ENCODE measurements around the gene EFCAB5.
A peak's percentile ranks its signal among the peaks of the same experiment; 100 is the strongest.
"Not testable (repeated sequence)": the region's sequence is repeated elsewhere in the genome, so short reads cannot be mapped to it uniquely, and the experiment has no call there.

Gene EFCAB5

DNA sequence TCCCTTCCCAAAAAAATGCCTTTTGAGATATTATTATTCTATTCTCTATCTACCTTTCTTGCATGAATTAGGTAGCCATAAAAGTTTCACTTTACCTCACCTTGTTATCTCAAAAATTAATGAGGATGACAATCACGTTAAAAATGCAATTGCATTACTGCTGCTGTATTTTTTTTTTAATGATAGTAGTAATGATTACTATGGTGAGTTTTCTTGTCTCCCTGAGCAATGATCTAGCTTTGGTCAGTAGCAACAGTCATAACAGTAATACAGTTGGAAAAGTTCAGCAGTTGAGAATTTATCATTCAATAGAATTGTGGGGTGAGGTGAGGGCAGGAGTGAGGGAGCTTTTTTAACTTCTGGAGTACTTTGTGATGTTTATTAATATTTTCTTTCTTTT, at the start of gene EFCAB5:
EFCAB5 (plus strand) TSS at position 301 of the 400 bp plus-strand sequence. CDS start 163 bp downstream, outside the sequence.
- no peak for DNase-seq

DNA sequence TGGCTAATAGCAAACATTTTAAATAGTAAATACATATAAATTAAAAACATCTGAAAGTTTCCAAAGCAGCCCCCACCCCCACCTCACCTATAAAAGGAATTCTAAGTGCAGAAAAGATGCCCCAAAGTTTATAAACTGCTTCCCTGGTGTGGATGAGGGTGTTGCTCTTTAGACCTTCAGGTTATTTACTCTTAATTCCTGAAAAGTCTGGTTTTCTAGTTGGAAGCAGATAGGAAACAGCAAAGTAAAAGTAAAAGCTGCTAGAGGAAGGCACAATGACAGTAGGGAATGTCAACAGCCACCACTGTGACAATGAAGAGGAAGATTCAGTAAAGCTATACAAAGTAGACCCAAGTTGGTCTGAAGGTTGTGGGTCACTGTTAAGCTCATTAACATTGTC, 49.2 kb upstream of the EFCAB5 start:
- no peak for DNase-seq

DNA sequence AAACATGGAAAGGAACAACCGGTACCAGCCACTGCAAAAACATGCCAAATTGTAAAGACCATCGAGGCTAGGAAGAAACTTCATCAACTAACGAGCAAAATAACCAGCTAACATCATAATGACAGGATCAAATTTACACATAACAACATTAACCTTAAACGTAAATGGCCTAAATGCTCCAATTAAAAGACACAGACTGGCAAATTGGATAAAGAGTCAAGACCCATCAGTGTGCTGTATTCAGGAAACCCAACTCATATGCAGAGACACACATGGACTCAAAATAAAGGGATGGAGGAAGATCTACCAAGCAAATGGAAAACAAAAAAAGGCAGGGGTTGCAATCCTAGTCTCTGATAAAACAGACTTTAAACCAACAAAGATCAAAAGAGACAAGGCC, 44.3 kb upstream of the EFCAB5 start:
- not testable (repeated sequence) for DNase-seq

DNA sequence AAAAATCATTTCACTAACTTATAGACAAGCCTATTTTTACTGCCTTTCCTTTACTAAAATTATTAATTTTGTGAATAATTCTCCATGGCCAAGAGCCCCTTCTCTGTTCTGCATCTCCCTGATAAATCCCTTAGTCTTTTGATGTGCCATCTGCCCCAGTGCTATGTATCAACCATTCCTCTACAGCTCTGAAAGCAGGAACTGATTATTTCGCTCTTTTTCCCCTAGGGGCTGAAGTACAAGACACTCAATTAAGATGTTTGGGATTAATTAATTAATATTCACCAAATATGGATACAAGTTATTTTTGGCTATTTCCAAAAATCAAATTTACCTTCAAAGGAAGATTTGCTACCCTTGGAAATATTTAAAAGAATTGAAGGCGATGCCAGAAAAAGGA, 38.0 kb upstream of the EFCAB5 start:
- DNase-seq, result no peak

GRCh38 chr17:29905086-29905878, 36.2 kb upstream of the EFCAB5 start:
- no peak for DNase-seq

DNA sequence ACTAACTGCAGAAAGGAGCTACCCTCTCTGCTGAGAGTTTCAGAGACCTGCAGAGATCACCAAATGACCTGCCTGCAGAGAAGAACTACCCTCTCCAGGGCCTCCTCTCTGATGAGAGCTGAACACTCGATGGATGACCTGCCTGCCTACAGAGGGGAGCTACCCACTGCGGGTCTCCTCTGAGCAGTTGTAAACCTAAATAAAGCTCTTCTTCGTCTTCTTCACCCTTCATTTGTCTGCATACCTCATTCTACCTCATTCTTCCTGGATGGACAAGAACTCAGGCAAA, 35.6 kb upstream of the EFCAB5 start:
- DNase-seq, result no peak

DNA sequence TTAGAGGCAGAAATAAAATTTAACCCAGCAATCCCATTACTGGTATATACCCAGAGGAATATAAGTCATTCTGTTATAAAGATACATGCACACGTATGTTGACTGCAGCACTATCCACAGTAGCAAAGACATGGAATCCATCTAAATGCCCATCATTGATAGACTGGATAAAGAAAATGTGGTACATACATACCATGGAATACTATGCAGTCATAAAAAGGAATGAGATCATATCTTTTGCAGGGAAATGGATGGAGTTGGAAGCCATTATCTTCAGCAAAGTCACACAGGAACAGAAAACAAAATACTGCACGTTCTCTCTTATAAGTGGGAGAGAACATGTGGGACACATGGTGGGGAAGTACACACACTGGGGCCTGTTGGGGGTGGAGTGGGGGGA, 34.5 kb upstream of the EFCAB5 start:
- no peak for DNase-seq

- DNase-seq, result no peak
Measured at GRCh38 chr17:29909236-29910003, 32.0 kb upstream of the EFCAB5 start.

DNA sequence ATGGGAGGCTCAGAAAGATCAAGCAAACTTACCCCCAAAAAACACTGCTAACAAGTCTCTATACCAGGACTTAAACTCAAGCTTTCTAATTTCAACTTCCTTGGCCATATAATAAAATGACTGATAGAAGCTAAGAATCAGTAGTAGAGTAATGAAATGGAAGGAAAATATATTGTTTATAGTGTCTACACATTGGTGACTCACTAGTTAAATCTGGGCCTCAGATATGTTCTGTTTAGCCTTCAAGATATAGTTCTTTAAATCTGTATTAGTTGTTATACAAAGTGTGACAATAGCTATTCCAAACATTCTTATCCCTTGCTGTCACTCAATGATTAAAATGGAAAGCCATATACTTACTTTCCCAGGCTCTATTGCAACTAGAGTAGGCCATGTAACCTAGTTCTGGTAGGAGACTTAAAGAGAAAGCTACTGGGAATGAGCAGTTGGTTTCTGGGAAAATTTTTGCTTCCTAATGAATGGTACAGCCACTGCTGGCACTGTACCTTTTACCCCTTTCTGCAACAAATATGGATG, 29.7 kb upstream of the EFCAB5 start:
- DNase-seq, result no peak

DNA sequence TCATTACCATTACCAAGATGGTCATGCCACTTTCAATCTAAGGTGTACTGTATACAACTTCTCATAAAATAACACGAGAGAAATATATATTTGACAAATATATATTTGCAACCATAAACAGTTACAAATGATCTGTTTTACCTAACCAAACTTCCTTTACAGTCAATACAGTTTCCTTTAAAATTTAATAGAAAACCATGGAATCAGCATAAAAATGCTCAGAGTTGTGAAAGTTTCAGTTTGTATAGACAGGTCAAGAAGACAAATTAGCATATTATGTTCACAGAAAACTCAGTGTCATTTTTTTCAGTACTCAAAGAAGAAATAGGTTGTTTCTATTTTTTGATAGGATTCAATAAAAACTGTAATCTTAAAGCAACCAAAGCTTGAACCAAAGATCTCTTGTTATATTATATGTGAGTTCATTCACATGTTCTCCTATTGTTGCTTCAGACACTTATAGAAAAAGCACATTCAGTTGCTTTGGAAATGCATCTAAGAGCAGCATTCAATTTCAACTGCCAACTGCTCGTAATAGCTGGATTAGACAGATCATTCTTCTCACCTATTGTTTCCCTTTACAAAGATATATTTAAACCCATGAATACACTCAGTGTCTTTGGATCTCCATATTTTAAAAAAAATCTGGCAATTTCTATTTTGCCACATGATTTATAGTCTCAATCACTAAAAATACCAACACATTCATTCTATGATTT, 26.5 kb upstream of the EFCAB5 start:
- DNase-seq, result no peak

GRCh38 chr17:29918016-29918415, 23.4 kb upstream of the EFCAB5 start:
- no peak for DNase-seq

DNA sequence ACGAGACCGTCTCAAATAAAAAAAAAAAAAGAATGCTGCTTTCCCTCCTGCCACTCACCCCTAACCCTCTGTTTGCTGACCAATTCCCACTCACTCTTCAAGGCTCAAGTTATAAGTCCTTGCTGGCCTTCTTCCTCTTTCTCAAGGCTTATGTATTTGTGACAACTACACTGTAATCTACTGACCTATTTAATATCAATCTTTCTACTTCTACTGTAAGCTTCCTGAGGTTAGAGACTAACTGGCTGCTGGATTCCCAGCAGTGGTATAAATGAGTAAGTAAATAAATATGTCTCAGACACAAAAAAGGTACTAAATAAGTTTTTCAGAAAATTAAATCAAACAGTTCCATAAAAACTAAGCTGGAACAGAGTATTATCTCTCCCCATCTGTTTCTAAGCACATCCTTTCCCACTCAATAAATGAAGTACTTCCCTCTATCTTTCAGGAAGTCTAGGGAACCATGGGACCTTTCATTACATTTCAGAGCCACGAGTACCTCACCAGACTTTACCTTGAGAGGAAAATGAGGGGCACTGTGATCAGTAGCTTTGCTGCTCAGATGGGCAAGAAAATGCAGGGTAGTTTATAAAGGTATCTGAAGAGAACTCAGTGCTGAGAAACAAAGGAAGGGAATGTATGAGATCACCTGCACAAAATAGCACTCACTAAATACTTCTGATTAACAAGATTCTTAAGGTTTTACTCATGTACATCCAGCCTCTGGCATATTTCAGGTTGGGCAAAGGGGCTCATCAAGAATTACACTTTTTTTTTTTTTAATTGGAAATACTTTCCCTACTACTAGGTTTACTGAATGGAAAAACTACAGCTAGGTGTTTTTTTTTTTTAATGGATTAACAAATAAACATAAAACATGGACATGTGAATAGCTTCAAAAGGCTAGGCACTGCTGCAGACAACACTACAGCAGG, 22.2 kb upstream of the EFCAB5 start:
- DNase-seq, result no peak

DNA sequence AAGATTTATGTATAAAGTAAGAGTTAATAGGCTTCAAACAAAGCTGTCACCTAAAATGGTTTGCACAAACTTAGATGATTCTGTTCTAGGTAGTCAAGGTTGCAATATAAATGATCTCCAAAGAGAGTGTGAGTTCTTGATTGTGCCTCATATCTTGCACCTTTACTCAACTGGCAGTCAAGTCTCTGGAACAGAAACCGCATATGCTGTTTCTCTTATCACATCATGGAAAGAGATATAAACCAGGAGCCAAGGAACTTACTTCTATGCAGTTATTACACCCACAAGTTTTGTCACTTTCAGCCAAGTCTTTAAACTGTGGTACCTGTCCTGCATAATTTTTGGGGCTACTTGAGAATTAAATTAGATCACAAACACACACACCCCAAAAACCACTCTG, 16.6 kb upstream of the EFCAB5 start:
- no peak for DNase-seq

DNA sequence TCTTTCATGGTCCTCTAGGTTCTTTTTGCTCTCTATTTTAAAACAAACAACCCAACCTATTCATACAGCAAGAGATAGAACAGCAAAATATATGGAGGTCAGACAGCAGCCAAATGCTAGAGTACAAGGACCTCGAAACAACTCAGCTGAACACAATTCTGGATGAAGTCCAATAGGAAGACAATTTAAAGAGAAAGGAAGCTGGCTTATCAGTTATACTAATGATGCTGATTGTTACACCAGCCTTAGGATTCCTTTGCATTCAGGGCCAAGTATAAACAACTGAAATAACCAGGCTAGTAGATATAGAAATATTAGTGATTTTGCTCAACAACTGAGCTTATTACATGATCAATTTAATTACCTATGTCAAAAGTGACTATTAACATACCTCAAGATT, 13.9 kb upstream of the EFCAB5 start:
- DNase-seq, result no peak

DNA sequence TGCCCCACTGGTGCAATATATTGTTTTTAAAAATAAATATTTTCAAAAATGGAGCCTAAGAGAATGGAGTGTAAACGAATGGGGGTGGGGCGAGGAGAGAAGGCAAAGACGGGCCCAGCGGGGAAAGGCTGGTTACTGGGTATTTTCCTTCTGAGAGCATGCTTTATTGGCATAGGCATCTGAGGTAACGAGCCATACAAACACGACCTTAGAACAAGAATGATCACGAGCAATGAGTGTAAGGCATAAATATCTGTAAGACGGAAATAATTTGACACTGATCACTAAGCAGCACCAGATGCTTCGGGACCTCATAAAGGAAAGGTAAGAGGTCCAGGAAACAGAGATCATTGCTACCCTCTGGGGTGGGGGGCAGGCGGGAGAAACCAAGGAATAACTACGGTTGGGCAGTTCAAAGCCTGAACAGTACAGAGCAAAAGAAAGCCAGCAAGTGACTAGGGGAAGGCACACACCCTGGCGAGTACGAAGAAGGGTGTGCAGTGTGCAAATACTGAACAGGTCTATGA, 12.4 kb upstream of the EFCAB5 start:
- no peak for DNase-seq

DNA sequence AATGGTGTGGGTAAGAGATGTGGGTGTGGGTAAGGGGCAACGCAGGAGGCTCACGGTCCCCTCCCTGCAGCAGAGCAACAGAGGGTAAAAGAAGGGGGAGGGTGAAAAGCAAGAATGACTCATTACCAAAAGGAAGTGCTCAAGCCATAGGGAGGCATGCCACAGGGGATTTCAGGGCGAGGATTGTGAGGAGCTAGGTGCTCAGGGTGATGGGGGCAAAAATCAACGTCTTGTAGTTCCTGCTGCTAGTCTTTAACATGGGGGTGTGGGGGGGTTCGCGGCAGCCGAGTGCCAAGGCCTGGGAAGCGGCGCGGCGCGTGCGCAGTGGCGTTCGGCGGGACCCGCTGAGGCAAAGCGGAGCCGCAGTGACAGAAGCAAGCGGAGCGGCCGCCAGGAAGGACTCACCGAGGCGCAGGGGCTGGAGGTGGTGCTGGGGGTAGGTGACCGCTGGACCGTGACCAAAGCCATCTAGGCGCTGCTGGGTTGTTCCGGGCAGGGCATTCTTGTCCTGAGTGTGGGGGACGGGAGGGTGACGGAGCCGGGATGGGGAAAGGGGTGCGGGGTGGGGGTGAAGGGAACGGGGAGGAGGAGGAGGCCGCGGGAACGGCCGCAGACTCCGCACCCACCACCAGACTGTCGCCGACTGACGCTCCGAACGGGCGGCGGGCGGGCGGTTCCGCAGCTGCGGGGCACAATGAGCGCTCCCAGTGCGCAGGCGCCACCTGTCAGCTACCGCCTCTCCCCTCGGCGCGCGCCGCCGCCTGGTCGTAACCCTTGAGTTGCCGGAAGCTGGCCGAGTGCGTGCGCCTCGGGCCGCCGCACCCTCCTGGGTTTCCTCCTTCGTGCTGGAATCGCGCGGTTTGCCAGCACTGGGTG, 11.7 kb upstream of the EFCAB5 start, which contains the start of gene SSH2:
SSH2 (minus strand) TSS at position 696 of the 876 bp plus-strand sequence; CDS start at position 468, 228 bp downstream.
- peak; percentile 91 for DNase-seq

- no peak for DNase-seq
Measured at GRCh38 chr17:29930409-29931010, 10.9 kb upstream of the EFCAB5 start.

- peak; percentile 76 for DNase-seq
Measured at GRCh38 chr17:29931231-29931932, 10.1 kb upstream of the EFCAB5 start.

DNA sequence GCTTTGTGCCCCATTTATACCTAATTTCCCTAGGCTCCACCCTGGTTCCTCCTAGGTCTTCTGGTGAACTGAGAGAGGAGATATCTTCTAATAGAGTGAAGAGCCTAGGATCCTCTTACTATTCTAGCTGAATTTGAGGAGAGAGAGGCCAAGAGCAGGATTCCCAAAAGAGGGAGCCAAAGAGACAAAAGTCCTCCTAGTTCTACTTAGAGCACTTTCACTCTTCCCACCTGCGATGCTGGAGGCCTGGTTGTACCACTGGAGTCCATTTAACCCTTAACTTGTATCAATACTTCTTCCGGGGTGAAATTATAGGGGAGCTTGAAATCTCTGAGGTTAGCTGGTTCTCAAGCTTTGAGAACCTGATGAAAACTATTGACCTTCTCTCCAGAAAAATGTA, 8.1 kb upstream of the EFCAB5 start:
- no peak for DNase-seq

DNA sequence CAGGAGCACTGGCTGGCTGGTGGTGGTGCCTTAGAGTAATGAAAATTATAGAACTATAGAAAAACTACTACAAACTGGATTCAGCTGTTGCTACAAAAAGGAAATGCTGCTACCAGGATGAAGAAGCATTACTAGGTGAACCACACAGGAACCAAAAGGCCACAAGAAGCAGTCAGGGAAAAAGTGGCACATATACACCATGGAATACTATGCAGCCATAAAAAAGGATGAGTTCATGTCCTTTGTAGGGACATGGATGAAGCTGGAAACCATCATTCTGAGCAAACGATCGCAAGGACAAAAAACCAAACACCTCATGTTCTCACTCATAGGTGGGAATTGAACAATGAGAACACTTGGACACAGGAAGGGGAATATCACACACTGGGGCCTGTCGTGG, 5.5 kb upstream of the EFCAB5 start:
- DNase-seq, result not testable (repeated sequence)
